ENCODE data around the gene DPM2.

- TF ChIP-seq CEBPB (IDR thresholded peaks at IDR 0.05): no peak
- TF ChIP-seq MAX (IDR thresholded peaks at IDR 0.05): no peak
- TF ChIP-seq CREB1 (IDR thresholded peaks at IDR 0.05; ENCODE audit: low read depth): no peak
- no peak for TF ChIP-seq RAD21 (IDR thresholded peaks at IDR 0.05; ENCODE audit: low read depth)
- TF ChIP-seq EGR1 (IDR thresholded peaks at IDR 0.05): no peak
- TF ChIP-seq EP300 (IDR thresholded peaks at IDR 0.05; ENCODE audit: borderline replicate concordance): no peak; the same call in 1 of the 2 replicates
- peak; percentile 67 for TF ChIP-seq NFIC (IDR thresholded peaks at IDR 0.05)
Measured at GRCh38 chr9:127960410-127961154, 22.9 kb upstream of the DPM2 start.
